GM19395 (cell line): ENCODE results near the gene ELAVL3.
"Not testable (repeated sequence)": the region's sequence is repeated elsewhere in the genome, so short reads cannot be mapped to it uniquely, and the experiment has no call there.

ENCODE experiments used
- ATAC-seq: cut with Tn5 transposase; IDR thresholded peaks from one replicate; pipeline ENCODE4 v1.9.1; 2021; ENCODE audit warnings: mild to moderate bottlenecking, moderate library complexity; ENCODE audit not compliant: unreplicated experiment

The ELAVL3 gene

DNA sequence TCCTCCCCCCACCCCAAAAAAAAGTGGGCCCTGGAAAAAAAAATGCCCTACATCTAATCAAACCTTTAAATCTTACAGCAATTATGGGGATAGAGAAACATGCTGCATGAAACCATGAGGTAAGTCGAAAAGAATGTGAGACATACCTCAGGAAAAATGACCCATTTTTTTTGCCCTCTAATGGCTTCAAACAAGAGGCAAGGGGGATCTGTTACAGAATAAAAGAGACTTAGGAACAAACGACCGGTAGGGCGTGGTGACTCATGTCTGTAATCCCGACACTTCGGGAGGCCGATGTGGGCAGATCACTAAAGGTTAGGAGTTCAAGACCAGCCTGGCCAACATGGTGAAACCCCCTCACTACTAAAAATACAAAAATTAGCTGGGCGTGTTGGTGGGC, 70.2 kb downstream of the ELAVL3 start:
- ATAC-seq: no peak

DNA sequence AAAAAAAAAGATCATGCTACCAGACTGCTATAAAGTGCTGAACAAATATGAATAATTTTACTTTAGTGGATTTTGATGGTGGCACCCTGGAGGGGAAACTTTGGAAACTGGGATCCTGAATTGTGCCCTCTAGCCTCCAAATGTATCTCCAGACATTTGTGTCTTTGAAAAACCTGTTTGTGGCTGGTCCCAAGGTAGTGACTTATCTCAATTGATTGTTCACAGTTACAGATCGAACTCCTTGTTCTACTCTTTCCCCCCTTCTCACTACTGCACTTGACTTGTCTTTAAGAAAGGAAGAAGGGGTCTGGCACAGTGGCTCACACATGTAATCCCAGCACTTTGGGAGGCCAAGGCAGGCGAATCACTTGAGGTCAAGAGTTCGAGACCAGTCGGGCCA, 72.3 kb downstream of the ELAVL3 start:
- ATAC-seq: no peak

DNA sequence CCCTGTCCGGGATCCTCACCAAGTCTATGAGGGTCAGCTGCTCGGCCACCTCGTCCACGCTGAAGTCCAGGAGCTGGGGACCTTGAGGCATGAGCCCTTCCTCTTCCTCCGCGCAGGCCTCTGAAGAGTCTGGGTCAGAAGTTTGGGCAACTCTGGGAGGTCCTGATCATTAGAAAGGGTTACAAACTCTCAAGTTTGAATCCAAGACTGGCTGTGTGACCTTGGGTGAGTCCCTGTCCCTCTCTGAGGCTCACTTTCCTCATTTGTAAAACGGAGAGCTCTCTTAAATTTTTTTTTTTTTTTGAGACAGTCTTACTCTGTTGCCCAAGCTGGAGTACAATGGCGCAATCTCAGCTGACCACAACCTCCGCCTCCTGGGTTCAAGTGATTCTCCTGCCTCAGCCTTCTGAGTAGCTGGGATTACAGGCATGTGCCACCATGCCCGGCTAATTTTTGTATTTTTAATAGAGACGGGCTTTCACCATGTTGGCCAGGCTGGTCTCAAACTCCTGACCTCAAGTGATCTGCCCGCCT, 74.1 kb downstream of the ELAVL3 start:
- ATAC-seq: not testable (repeated sequence)

DNA sequence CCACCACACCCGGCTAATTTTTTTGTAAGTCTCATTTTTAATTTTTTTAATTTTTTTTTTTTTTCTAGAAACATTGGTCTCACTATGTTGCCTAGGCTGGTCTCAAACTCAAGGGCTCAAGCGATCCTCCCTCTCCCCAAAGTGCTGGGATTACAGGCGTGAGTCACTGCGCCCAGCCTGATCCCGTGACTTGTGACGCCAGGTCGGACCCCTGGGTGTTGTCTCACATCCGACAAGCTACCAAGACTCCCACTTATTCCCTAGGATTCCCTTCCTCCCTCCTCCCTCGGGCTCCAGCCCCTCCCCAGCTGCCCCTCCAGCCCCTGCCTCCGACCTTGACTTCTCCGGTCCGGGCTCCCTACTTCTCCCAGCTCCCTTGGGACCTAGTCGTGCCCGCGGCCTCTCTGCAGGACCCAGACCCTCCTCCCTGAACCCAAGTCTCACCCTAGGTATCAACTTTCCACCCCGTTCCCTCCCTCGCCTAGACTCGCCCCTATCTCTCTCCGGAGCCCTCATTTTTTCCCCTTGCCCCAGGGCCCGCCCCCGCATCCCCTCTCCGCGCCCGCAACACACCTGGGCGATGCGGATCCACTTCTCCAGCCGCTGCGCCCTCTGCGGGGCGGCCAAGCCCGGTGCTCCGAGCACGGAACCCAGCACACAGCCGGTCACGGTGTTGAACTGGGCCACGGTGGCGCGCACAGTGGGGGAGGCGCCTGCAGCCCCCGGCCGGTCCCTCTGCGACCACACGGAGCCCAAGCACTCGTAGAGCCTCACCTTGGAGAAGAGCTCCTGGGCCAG, 74.8 kb downstream of the ELAVL3 start:
- ATAC-seq: no peak

DNA sequence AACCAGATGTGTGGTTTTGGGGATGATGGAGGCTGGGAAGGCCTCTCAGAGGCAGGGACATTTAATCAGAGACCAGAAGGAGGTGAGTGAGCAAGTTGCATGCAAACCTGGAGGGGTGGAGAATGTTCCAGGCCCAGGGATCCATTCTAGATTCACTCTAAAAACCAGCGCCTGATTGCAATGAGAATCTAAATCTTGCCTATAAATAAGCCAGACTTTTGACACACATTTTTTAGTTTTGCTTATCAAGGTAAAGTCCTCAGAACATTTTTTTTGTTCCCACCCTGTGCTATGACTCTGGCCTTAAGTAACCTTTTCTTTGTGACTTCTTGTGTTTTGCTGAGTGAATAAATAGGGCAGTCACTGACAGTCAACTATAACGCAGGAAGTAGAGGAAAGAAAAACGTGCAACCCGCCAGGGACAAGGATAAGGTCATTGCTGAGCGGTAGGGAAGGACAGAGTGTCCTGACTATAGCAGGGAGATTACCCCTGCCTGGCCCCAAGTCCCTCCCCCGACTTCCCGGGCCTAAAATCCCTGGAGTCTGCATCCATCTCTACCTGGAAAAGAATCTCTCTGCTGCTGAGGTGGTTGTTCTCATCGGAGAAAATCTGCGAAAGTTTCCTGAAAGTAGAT, 76.1 kb downstream of the ELAVL3 start:
- no peak for ATAC-seq

DNA sequence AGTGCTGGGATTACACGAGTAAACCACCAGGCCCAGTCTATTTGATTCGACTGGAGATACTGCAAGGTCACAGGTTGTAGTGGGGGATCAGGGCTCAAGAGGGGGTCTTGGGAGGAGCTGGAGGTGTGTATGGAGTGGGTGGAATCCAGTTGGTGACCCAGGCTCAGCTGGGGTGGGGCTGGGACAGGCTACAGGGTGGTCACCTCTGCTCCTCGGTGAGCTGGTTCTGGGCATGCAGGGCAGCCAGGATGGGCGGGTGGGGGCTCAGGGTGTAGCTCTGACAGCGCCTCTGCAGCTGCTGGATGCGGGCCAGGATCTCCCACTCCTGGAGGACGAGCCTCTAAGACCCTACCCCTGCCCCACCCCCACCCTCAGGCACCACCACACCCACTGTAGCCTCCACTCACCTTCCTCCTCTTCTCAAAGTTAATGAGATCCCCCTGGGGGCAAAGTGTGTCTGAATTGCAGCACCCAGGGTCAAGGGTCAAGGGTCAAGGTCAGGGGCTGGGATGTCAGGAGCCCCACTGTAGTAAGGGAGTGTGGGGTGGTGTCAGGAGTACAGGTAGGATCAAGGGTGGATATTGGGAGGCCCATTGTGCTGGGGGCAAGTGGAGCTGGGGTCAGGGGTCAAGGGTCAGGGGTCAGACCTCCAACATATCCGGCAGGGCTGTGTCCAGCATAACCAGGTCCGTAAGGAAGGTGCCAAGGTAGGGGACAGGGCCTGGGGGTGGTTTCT, 78.9 kb downstream of the ELAVL3 start:
- no peak for ATAC-seq
